ENCODE data around the gene KRTAP12-3. TPM values are rescaled to one million over a fixed set of nuclear protein-coding genes. Genes with fewer than 3 reads are reported as not detected.
A peak's percentile ranks its signal among the peaks of the same experiment; 100 is the strongest.
"Not testable (repeated sequence)": the region's sequence is repeated elsewhere in the genome, so short reads cannot be mapped to it uniquely, and the experiment has no call there.

KRTAP12-3 gene, protein sequence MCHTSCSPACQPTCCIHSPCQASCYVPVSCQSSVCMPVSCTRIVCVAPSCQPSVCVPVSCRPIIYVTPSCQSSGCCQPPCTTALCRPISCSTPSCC
- total RNA-seq, result not detected
- 0 to 0.23 reads per million in 2 donors for total RNA-seq

DNA sequence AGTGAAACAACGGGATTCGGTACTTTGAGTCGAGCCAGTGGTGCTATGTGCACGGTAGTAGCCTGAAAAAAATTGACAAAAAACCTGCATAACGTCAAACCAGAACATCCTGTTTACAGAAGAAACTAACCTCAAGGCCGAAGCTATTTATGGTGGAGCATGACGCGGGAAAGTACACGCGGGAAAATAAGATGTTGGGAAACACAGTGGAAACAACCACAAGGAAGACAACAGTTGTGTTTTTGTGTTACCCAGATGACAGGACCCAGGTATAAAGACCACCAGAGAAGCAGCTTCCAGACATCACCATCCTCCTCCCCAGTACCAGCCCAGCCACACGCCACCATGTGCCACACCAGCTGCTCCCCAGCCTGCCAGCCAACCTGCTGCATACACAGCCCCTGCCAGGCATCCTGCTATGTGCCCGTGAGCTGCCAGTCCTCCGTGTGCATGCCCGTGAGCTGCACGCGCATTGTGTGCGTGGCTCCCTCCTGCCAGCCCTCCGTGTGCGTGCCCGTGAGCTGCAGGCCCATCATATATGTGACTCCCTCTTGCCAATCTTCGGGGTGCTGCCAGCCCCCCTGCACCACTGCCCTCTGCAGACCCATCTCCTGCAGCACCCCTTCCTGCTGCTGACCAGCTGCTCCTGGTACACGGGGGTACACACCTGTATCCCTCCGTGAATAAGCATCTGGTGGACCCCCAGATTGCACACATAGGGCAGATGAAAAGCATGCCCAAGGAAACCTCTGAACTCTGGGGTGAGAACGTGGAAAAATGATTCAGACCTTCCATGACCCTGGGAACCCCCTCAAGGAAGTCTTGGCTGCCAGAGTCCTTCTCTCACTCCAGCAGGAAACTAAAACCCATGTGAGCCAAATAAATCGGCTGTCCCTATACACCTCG is at the start of gene KRTAP12-3:
KRTAP12-3 (plus strand) TSS at position 298 of the 906 bp plus-strand sequence; CDS start at position 346, 48 bp downstream.
- no peaks in the 10 kb centered on the region for H3K36me3 Mint-ChIP-seq (ENCODE audit: low read depth)
- H3K27me3 Mint-ChIP-seq, result no peaks in the 10 kb centered on the region
- peaks cover 46% of the 10 kb centered on the region for H3K4me1 Mint-ChIP-seq
- peak within 1 kb of the TSS; percentile 96 for H3K27ac Mint-ChIP-seq
- peak; percentile 77 for ATAC-seq
- peaks cover 4% of the 10 kb centered on the region for H3K9me3 ChIP-seq (ENCODE audit: control insufficient read depth, low read length, poor library complexity, severe bottlenecking)
- peak in 2 of 3 donors; percentile 45 to 51 for DNase-seq
- peak within 1 kb of the TSS; percentile 75 for H3K4me3 Mint-ChIP-seq

DNA sequence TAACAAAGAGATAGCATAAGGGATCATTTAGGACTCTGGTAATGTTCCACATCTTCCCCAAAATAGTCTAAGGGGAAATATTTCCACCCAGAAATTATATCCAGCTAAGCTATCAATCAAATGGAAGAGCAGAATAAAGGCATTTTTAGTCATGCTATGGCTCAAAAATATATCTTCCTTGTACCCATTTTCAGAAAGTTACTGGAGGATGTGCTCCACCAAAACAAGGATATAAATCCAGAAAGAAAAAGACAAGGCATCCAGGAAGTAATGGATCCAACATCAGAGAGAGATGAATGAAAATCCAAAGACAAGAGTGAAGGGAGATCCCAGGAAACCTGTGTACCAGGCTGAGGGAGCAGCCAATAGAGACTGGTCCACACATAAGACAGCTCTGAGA is 48.5 kb upstream of the KRTAP12-3 start:
- H3K4me1 Mint-ChIP-seq, result peaks cover 4% of the 10 kb centered on the region
- H3K36me3 Mint-ChIP-seq (ENCODE audit: low read depth), result peaks cover 2% of the 10 kb centered on the region
- DNase-seq, result no peak
- no peak overlapping the region for H3K4me3 Mint-ChIP-seq
- no peaks in the 10 kb centered on the region for H3K27me3 Mint-ChIP-seq
- ATAC-seq, result no peak
- H3K27ac Mint-ChIP-seq, result no peak overlapping the region
- peaks cover 2% of the 10 kb centered on the region for H3K9me3 ChIP-seq (ENCODE audit: control insufficient read depth, low read length, poor library complexity, severe bottlenecking)

DNA sequence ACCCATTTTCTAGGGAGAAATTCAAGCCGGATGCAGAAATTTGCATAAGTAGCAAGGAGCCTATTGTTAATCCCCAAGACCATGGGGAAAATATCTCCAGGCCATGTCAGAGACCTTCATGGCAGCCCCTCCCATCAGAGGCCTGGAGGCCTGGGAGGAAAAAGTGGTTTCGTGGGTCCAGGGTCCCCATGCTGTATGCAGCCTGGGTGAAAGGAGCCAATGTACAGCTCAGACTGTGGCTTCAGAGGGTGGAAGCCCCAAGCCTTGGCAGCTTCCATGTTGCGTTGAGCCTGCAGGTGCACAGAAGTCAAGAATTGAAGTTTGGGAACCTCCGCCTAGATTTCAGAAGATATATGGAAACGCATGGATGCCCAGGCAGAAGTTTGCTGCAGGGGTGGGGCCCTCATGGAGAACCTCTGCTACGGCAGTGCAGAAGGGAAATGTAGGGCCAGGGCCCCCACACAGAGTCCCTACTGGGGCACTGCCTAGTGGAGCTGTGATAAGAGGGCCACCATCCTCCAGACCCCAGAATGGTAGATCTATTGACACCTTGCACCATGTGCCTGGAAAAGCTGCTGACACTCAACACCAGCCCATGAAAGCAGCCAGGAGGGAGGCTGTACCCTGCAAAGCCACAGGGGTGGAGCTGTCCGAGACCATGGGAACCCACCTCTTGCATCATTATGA is 47.4 kb upstream of the KRTAP12-3 start:
- not testable (repeated sequence) for H3K36me3 Mint-ChIP-seq (ENCODE audit: low read depth); H3K4me1 Mint-ChIP-seq; H3K9me3 ChIP-seq (ENCODE audit: control insufficient read depth, low read length, poor library complexity, severe bottlenecking); DNase-seq; H3K4me3 Mint-ChIP-seq; ATAC-seq; H3K27ac Mint-ChIP-seq; H3K27me3 Mint-ChIP-seq

DNA sequence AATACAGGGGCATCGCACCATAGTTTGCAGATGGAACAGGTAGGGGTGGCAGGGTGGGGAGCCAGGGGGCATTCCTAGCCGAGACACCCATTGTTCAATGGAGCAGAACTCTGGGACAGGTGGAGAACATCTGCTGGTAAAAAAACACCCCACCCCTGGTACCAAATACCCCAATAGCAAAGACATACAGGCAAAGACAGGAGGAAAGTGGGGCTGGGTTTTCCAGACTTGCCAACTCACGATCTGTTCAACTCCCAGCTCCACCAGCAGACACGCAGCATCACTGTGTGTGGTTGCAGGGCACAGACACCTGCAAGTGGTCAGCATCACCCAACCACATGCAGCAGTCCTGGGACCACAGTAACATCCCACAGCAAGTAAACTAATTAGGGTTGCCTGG is 46.2 kb upstream of the KRTAP12-3 start:
- H3K9me3 ChIP-seq (ENCODE audit: control insufficient read depth, low read length, poor library complexity, severe bottlenecking), result no peaks in the 10 kb centered on the region
- Mint-ChIP-seq H3K27me3 (no peaks in the 10 kb centered on the region), H3K27ac (no peak overlapping the region), H3K36me3 (ENCODE audit: low read depth) (peaks cover 1% of the 10 kb centered on the region), H3K4me3 (no peak overlapping the region), H3K4me1 (peaks cover 10% of the 10 kb centered on the region)
- no peak for ATAC-seq
- DNase-seq, result no peak

DNA sequence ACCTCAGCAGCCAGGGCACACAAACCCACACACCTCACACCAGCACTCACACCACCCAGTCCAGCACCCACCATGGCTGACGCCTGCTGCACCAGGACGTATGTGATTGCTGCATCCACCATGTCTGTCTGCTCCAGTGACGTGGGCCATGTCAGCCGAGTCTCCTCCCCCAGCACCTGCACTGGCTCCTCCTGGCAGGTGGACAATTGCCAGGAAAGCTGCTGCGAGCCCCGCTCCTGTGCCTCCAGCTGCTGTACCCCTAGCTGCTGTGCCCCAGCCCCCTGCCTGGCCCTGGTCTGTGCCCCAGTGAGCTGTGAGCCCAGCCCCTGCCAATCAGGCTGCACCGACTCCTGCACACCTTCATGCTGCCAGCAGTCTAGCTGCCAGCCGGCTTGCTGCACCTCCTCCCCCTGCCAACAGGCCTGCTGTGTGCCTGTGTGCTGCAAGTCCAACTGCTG is 45.7 kb upstream of the KRTAP12-3 start, which contains the start of gene KRTAP10-8:
KRTAP10-8 (plus strand) TSS at position 51 of the 458 bp plus-strand sequence; CDS start at position 73, 22 bp downstream.
- Mint-ChIP-seq H3K36me3 (ENCODE audit: low read depth) (no peaks in the 10 kb centered on the region), H3K4me3 (no peak within 1 kb of the TSS), H3K27me3 (no peaks in the 10 kb centered on the region), H3K4me1 (peaks cover 11% of the 10 kb centered on the region), H3K27ac (no peak within 1 kb of the TSS)
- no peak for ATAC-seq
- no peaks in the 10 kb centered on the region for H3K9me3 ChIP-seq (ENCODE audit: control insufficient read depth, low read length, poor library complexity, severe bottlenecking)
- DNase-seq, result no peak

GRCh38 chr21:44612669-44613229 is 45.0 kb upstream of the KRTAP12-3 start:
- DNase-seq, result no peak
- H3K36me3 Mint-ChIP-seq (ENCODE audit: low read depth), result no peaks in the 10 kb centered on the region
- H3K27me3 Mint-ChIP-seq, result no peaks in the 10 kb centered on the region
- no peak overlapping the region for H3K4me3 Mint-ChIP-seq
- ATAC-seq, result no peak
- H3K27ac Mint-ChIP-seq, result no peak overlapping the region
- peaks cover 13% of the 10 kb centered on the region for H3K4me1 Mint-ChIP-seq
- H3K9me3 ChIP-seq (ENCODE audit: control insufficient read depth, low read length, poor library complexity, severe bottlenecking), result no peaks in the 10 kb centered on the region

DNA sequence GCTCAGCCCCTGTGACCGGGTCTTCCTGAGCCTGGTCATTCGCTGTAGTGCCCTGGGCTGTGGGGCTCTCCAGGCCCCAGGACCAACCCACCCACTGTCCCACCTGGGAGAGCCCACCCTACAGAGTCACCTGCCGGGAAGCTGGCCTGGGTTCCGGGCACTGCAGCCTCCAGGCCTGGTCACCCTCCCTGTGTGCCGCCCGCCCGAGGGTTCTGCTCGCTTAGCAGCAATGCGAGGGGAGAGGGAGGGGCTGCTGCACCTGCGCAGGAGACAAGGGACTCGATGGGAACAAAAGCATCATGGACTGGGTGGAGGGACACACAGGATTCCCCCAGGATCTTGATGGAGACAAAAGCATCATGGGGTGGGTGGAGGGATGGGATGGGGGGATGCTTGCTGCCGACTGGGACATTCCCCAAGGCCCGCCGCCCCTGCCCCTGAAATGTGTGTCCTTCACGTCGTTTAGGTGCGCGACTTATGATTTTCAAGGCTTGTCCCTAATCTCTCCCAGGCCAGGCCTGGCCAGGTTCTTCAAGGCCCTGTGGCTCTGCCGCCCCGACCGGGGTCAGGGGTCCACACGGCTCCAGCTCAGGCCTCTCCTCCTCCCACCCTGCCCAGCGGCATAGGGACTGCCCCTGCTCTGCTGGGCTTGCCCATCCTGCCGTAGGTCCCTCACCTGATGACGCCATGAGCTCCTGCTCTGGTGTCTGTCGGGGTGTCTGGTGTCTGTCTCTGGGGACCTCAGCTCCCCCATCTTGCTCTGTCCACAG is 44.2 kb upstream of the KRTAP12-3 start:
- Mint-ChIP-seq H3K4me1 (peaks cover 17% of the 10 kb centered on the region), H3K4me3 (no peak overlapping the region), H3K27ac (no peak overlapping the region), H3K36me3 (ENCODE audit: low read depth) (no peaks in the 10 kb centered on the region), H3K27me3 (no peaks in the 10 kb centered on the region)
- no peaks in the 10 kb centered on the region for H3K9me3 ChIP-seq (ENCODE audit: control insufficient read depth, low read length, poor library complexity, severe bottlenecking)
- ATAC-seq (no peak), DNase-seq (no peak)

DNA sequence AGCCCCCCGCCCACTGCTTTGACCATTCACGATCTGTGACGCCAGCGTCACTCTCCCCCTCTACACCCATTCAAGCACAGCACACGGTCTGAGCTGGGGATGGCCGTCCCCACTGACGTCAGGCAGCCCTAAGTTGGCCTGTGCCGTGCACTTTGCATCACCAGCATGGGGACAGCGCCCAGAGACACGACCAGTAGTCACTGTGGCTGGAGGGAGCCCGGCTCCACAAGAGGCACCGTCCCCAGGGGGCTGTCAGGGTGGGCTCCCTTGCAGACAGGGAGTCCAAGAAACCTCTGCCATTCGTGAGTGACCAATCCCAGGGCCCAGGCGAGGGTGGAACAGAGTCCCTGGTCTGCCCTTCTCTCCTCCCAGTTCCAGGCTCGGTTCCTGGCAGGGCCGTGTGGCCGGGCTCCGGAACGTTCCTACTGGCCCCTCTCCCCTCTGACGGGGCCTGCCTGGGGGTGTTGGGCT is 43.5 kb upstream of the KRTAP12-3 start:
- no peaks in the 10 kb centered on the region for H3K27me3 Mint-ChIP-seq
- no peak for DNase-seq
- no peak overlapping the region for H3K4me3 Mint-ChIP-seq
- H3K4me1 Mint-ChIP-seq, result peaks cover 23% of the 10 kb centered on the region
- no peak for ATAC-seq
- no peak overlapping the region for H3K27ac Mint-ChIP-seq
- no peaks in the 10 kb centered on the region for H3K9me3 ChIP-seq (ENCODE audit: control insufficient read depth, low read length, poor library complexity, severe bottlenecking)
- H3K36me3 Mint-ChIP-seq (ENCODE audit: low read depth), result no peaks in the 10 kb centered on the region

- ATAC-seq (no peak), DNase-seq (no peak)
- Mint-ChIP-seq H3K4me1 (peaks cover 28% of the 10 kb centered on the region), H3K27ac (no peak overlapping the region), H3K36me3 (ENCODE audit: low read depth) (peaks cover 5% of the 10 kb centered on the region), H3K4me3 (no peak overlapping the region), H3K27me3 (no peaks in the 10 kb centered on the region)
- H3K9me3 ChIP-seq (ENCODE audit: control insufficient read depth, low read length, poor library complexity, severe bottlenecking), result no peaks in the 10 kb centered on the region
These were observed 42.8 kb upstream of the KRTAP12-3 start for GRCh38 chr21:44614961-44615391.

DNA sequence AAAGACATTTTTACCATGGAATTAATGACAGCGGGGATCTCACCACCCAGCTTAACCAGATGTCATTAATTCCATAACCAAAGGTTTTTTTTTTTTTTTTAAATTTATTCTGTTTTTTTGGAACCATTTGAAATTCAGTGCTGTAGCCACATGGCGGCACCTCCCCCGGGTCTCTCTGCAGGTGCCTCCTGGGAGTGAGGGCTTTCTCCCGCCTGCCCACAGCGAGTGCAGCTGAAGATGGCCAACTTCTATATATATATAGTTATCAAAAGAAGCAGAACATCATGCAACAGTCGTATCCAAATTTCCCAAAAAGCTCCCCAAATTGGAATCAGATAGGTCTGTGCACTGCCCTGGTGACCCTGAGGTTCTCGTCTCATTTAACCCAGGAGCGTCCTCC is 42.3 kb upstream of the KRTAP12-3 start:
- peaks cover 29% of the 10 kb centered on the region for H3K4me1 Mint-ChIP-seq
- no peaks in the 10 kb centered on the region for H3K9me3 ChIP-seq (ENCODE audit: control insufficient read depth, low read length, poor library complexity, severe bottlenecking)
- no peak for DNase-seq
- peak overlapping the region; percentile 73 for H3K27ac Mint-ChIP-seq
- no peak overlapping the region for H3K4me3 Mint-ChIP-seq
- H3K27me3 Mint-ChIP-seq, result no peaks in the 10 kb centered on the region
- H3K36me3 Mint-ChIP-seq (ENCODE audit: low read depth), result peaks cover 5% of the 10 kb centered on the region
- no peak for ATAC-seq

DNA sequence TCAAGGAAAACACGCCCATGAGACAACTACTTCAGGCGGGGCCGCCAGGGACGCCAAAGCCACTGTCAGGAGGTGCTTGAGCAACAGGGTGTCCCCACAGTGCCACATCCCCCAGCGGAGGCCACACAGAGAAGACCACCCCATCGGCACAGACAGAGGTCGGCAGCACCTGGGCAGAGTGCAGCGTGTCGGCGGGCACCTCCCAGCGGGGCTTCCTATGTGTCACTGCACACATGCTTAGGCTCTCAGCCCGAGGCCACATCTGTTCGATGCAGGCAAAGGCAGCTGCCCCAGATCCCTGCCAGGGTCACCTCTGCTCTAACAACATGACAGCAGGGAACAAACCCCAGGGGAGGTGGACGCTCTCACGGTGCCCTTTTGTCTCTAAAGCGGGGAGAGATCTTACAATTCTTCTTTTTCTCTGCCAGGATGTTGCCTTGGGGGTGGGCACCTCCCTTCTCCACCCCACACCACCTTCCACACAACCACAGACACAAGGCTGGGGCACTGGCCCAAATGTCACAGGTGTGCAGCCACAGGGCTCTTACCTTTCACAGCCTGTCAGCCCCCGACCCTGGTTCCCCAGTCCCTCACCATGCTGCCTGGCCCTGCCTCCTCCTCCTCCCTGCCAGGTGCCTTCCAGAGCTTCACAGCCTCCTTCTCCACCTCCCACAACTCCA is 41.7 kb upstream of the KRTAP12-3 start:
- no peak for DNase-seq
- peak overlapping the region; percentile 73 for H3K27ac Mint-ChIP-seq
- H3K9me3 ChIP-seq (ENCODE audit: control insufficient read depth, low read length, poor library complexity, severe bottlenecking), result no peaks in the 10 kb centered on the region
- peaks cover 5% of the 10 kb centered on the region for H3K36me3 Mint-ChIP-seq (ENCODE audit: low read depth)
- H3K27me3 Mint-ChIP-seq, result no peaks in the 10 kb centered on the region
- peaks cover 29% of the 10 kb centered on the region for H3K4me1 Mint-ChIP-seq
- peak overlapping the region; percentile 47 for H3K4me3 Mint-ChIP-seq
- no peak for ATAC-seq

- no peaks in the 10 kb centered on the region for H3K9me3 ChIP-seq (ENCODE audit: control insufficient read depth, low read length, poor library complexity, severe bottlenecking)
- ATAC-seq (no peak), DNase-seq (no peak)
- peak overlapping the region; percentile 73 for H3K27ac Mint-ChIP-seq
- peaks cover 29% of the 10 kb centered on the region for H3K4me1 Mint-ChIP-seq
- H3K27me3 Mint-ChIP-seq, result no peaks in the 10 kb centered on the region
- H3K36me3 Mint-ChIP-seq (ENCODE audit: low read depth), result peaks cover 5% of the 10 kb centered on the region
- H3K4me3 Mint-ChIP-seq, result peak overlapping the region; percentile 47
These were observed 41.2 kb upstream of the KRTAP12-3 start for GRCh38 chr21:44616591-44616926.
